ENCODE measurements around the gene SSBP3.

GRCh38 chr1:54348700-54349021 is 57.5 kb downstream of the SSBP3 start:
- TF ChIP-seq CTCF (IDR thresholded peaks at IDR 0.05): no peak
- TF ChIP-seq POLR2A (IDR thresholded peaks at IDR 0.05): no peak
